Activated CD8-positive, alpha-beta T cell treated with anti-CD3 and anti-CD28 coated beads for 36 hours (primary cell): ENCODE results near the gene LTC4S. TPM values are rescaled to one million over a fixed set of nuclear protein-coding genes. Genes with fewer than 3 reads are reported as not detected.

Experiments
- ATAC-seq: fragments of 200-7000 bp; cut with Tn5 transposase; one replicate; pipeline ENCODE4 v1.10.0; 2021; ENCODE audit warnings: mild to moderate bottlenecking, moderate library complexity
- CTCF ChIA-PET: fragments of 350-600 bp; sonication (Branson Sonifier 250); formaldehyde crosslinking; loops from one replicate; lab custom pipeline; 2021; ENCODE audit warnings: antibody characterized with exemption; lab: Charles Lee
- POLR2A ChIA-PET: fragments of 350-600 bp; sonication (Branson Sonifier 250); formaldehyde crosslinking; loops from one replicate; lab custom pipeline; 2021; ENCODE audit warnings: antibody characterized with exemption; lab: Charles Lee
- DNase-seq: peaks from one replicate; pipeline ENCODE4 v3.0.0-alpha.2; 2020
- H3K27ac Mint-ChIP-seq: one replicate; pipeline ENCODE4 v1.8.0; 2021; ENCODE audit warnings: mild to moderate bottlenecking, mixed read lengths
- H3K27me3 Mint-ChIP-seq: one replicate; pipeline ENCODE4 v1.8.0; 2021; ENCODE audit warnings: mixed read lengths
- H3K36me3 Mint-ChIP-seq: one replicate; pipeline ENCODE4 v1.8.0; 2021; ENCODE audit warnings: low read depth, mixed read lengths
- H3K4me1 Mint-ChIP-seq: one replicate; pipeline ENCODE4 v1.8.0; 2021; ENCODE audit warnings: low read depth, mixed read lengths
- H3K4me3 Mint-ChIP-seq: one replicate; pipeline ENCODE4 v1.8.0; 2021; ENCODE audit warnings: mild to moderate bottlenecking, moderate library complexity, mixed read lengths
- H3K9me3 Mint-ChIP-seq: one replicate; pipeline ENCODE4 v1.8.0; 2021; ENCODE audit warnings: mixed read lengths
- CTCF ChIP-seq: fragments of 200-600 bp; IDR thresholded peaks from one replicate; pipeline ENCODE4 v1.8.0; 2022; ENCODE audit warnings: antibody characterized with exemption, mild to moderate bottlenecking
- intact Hi-C: fragments of 100-400 bp; cut with micrococcal nuclease; formaldehyde crosslinking; loops from one replicate; pipeline ENCODE4 v1.10.0; 2022
- total RNA-seq, 2 experiments: library from RNA; stranded (reverse); gene quantifications; one replicate each; pipeline ENCODE4 v1.2.3, GENCODE V29; 2021

The LTC4S gene
- total RNA-seq, 2 experiments from 2014 or later = 1.3 TPM; not detected in 1

DNA sequence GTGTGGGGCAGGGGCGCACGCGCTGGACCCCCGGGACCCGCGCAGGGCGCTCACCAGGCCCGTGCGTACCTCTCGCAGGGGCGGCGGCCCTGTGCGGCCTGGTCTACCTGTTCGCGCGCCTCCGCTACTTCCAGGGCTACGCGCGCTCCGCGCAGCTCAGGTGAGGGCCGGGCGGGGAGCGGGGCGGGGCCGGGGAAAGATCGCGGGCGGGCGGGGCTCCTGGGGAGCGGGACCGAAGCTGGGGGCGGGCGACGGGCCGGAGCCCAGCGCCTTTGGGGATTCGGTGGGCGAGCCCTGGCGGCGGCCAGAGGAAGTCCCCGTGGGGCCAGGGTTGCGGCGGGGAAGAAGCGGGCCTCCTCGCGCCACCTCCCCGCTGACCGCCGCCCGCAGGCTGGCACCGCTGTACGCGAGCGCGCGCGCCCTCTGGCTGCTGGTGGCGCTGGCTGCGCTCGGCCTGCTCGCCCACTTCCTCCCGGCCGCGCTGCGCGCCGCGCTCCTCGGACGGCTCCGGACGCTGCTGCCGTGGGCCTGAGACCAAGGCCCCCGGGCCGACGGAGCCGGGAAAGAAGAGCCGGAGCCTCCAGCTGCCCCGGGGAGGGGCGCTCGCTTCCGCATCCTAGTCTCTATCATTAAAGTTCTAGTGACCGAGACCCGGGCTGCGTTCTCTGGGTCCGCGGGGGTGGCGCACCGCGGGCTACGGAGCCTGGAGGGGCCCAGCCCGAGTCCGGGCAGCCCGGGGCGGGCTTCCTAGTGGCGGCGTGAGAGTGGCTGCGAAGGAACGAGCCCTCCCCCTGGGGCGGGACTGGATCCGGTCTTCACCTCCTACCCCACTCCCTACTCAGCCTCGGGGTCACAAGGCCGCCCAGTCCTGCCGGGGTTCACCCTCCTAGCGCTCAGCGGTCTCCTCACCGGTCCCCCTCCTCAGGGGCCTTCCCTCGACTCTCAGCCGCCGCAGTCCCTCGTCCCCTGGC, 2.4 kb downstream of the LTC4S start:
- H3K9me3 Mint-ChIP-seq = no peaks in the 10 kb centered on the region
- H3K27me3 Mint-ChIP-seq = no peaks in the 10 kb centered on the region
- TF ChIP-seq CTCF = peak; percentile 74
- ATAC-seq (peak; percentile 65), DNase-seq (peak; percentile 71)
- no peak overlapping the region for H3K27ac Mint-ChIP-seq
- POLR2A ChIA-PET = interaction anchor here (0.6 to 1.8 kb wide), 7 partner anchors 9 to 173 kb away, joined by 3 to 4 read pairs (median 4); partner anchors contain the start of genes HNRNPH1 and MGAT4B
- intact Hi-C loops = no loop called here
- H3K4me3 Mint-ChIP-seq = peak overlapping the region; percentile 67
- peaks cover 6% of the 10 kb centered on the region for H3K36me3 Mint-ChIP-seq
- H3K4me1 Mint-ChIP-seq = peaks cover 26% of the 10 kb centered on the region
- CTCF ChIA-PET = interaction anchor here (0.7 to 2.9 kb wide), 11 partner anchors 10 to 175 kb away, joined by 3 to 21 read pairs (median 3); partner anchors contain the start of gene MAML1

GRCh38 chr5:179796877-179797608, 3.3 kb downstream of the LTC4S start:
- ATAC-seq = no peak
- CTCF ChIA-PET = interaction anchor here (0.9 to 2.9 kb wide), 8 partner anchors 9 to 118 kb away, joined by 3 to 21 read pairs (median 4); partner anchors contain the start of gene MAML1

GRCh38 chr5:179797741-179798140, 4.0 kb downstream of the LTC4S start:
- intact Hi-C loops = no loop called here
- H3K4me3 Mint-ChIP-seq = no peak overlapping the region
- H3K27me3 Mint-ChIP-seq = no peaks in the 10 kb centered on the region
- H3K27ac Mint-ChIP-seq = no peak overlapping the region
- DNase-seq (no peak), ATAC-seq (no peak)
- peaks cover 31% of the 10 kb centered on the region for H3K4me1 Mint-ChIP-seq
- H3K9me3 Mint-ChIP-seq = no peaks in the 10 kb centered on the region
- no peak for TF ChIP-seq CTCF
- POLR2A ChIA-PET = interaction anchor here (0.5 to 1.4 kb wide), 2 partner anchors 24 to 119 kb away, joined by 3 to 4 read pairs; no protein-coding TSS in a partner anchor
- CTCF ChIA-PET = interaction anchor here (1.2 to 2.9 kb wide), 2 partner anchors 18 to 35 kb away, joined by 3 to 21 read pairs; no protein-coding TSS in a partner anchor
- peaks cover 8% of the 10 kb centered on the region for H3K36me3 Mint-ChIP-seq

More at GRCh38 chr5:179796877-179797608, 3.3 kb downstream of the LTC4S start:
- intact Hi-C loops = no loop called here
- DNase-seq = no peak
- Mint-ChIP-seq H3K4me1 (peaks cover 28% of the 10 kb centered on the region), H3K4me3 (peak overlapping the region; percentile 67), H3K27ac (no peak overlapping the region), H3K9me3 (no peaks in the 10 kb centered on the region), H3K27me3 (no peaks in the 10 kb centered on the region), H3K36me3 (peaks cover 8% of the 10 kb centered on the region)
- TF ChIP-seq CTCF = no peak
- POLR2A ChIA-PET = interaction anchor here (0.5 to 1.8 kb wide), 6 partner anchors 8 to 173 kb away, joined by 3 to 4 read pairs (median 4); partner anchors contain the start of genes HNRNPH1 and MGAT4B

DNA sequence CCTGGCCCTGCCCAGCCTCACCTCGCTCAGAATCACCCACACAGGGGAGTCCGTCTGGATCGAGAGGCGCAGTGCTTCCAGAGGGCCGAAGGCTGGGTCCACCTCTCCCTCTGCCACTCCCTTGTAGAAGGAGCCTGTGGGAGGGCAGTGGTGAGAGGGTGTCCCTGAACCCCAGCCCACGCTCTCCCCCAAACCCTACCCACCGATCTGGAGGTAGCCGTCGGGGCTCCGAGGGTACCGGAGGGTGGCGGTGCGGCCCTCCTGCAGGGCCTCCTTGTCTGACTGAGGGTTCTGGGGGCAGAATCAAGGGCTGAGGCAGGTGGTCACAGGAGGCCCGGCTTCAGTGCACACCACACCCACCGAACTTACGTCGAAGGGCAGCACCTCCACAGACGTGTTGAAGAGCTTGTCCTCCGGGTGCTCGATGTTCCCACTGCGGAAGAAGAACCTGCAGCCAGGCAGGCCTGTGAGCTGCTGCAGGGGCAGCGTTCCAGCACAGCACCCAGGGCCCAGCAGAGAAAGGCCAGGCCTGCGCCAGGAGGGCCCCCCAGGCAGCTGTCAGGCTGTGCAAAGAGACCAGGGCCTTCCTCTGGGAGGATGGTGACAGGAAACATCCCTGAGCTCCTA, 4.5 kb downstream of the LTC4S start:
- Mint-ChIP-seq H3K4me1 (peaks cover 34% of the 10 kb centered on the region), H3K9me3 (no peaks in the 10 kb centered on the region), H3K27ac (no peak overlapping the region), H3K36me3 (peaks cover 8% of the 10 kb centered on the region), H3K4me3 (no peak overlapping the region), H3K27me3 (no peaks in the 10 kb centered on the region)
- ChIA-PET POLR2A (interaction anchor here (0.7 to 1.3 kb wide), 2 partner anchors 34 to 65 kb away, joined by 3 read pairs; partner anchors contain the start of gene MAML1), CTCF (interaction anchor here (0.9 to 2.9 kb wide), 3 partner anchors 17 to 293 kb away, joined by 3 to 21 read pairs (median 3); no protein-coding TSS in a partner anchor)
- TF ChIP-seq CTCF = no peak
- ATAC-seq (no peak), DNase-seq (no peak)
- intact Hi-C loops = no loop called here
